ENCODE measurements around the gene TBC1D17. TPM values are rescaled to one million over a fixed set of nuclear protein-coding genes. Genes with fewer than 3 reads are reported as not detected.
A peak's percentile ranks its signal among the peaks of the same experiment; 100 is the strongest.

TBC1D17 gene
- total RNA-seq, 6 experiments from 2014 or later: 12.6 to 38.1 (median 27.8) TPM

GRCh38 chr19:49887037-49887664 is 9.6 kb downstream of the TBC1D17 start:
- Histone ChIP-seq H3K9me3 (no peaks in the 10 kb centered on the region), H3K4me3 (no peak overlapping the region), H3K27me3 (no peaks in the 10 kb centered on the region), H3K27ac (no peak overlapping the region), H3K4me1 (peaks cover 0 to 7% (median 0%) of the 10 kb centered on the region in 4 donors), H3K36me3 (peaks cover 3 to 39% (median 22%) of the 10 kb centered on the region in 4 donors)
- peak in 1 of 4 donors; percentile 29 for ATAC-seq
- intact Hi-C loops (cut with DNase I): no loop called here
- no peak for TF ChIP-seq CTCF (IDR thresholded peaks at IDR 0.05)
- no peak for TF ChIP-seq POLR2A (IDR thresholded peaks at IDR 0.05)
- 55% methylated on average over 9 of the region's 23 CpGs for WGBS (ENCODE audit: insufficient coverage, low coverage, low lambda C conversion rate, missing lambda C conversion rate)
- DNase-seq: peak in 1 of 3 donors; percentile 44

GRCh38 chr19:49887665-49888509 is 10.4 kb downstream of the TBC1D17 start:
- DNase-seq (peak in 1 of 3 donors; percentile 44), ATAC-seq (no peak)
- intact Hi-C loops (cut with DNase I): no loop called here
- WGBS (ENCODE audit: insufficient coverage, low coverage, low lambda C conversion rate, missing lambda C conversion rate): 90% methylated on average over 24 of the region's 54 CpGs
- H3K27ac ChIP-seq: no peak overlapping the region
- H3K4me1 ChIP-seq: peaks cover 0 to 7% (median 0%) of the 10 kb centered on the region in 4 donors
- H3K4me3 ChIP-seq: no peak overlapping the region
- H3K36me3 ChIP-seq: peaks cover 3 to 32% (median 14%) of the 10 kb centered on the region in 4 donors
- no peaks in the 10 kb centered on the region for H3K27me3 ChIP-seq
- H3K9me3 ChIP-seq: no peaks in the 10 kb centered on the region
- TF ChIP-seq CTCF (IDR thresholded peaks at IDR 0.05) (no peak), POLR2A (IDR thresholded peaks at IDR 0.05) (no peak)

- Histone ChIP-seq H3K4me3 (no peak overlapping the region), H3K4me1 (peaks cover 0 to 7% (median 0%) of the 10 kb centered on the region in 4 donors), H3K27ac (no peak overlapping the region), H3K36me3 (peaks cover 3 to 26% (median 10%) of the 10 kb centered on the region in 4 donors), H3K9me3 (no peaks in the 10 kb centered on the region), H3K27me3 (no peaks in the 10 kb centered on the region)
- intact Hi-C loops (cut with DNase I): no loop called here
- DNase-seq (no peak), ATAC-seq (no peak)
- WGBS (ENCODE audit: insufficient coverage, low coverage, low lambda C conversion rate, missing lambda C conversion rate): 91% methylated on average over 10 of the region's 18 CpGs
- TF ChIP-seq POLR2A (IDR thresholded peaks at IDR 0.05) (no peak), CTCF (IDR thresholded peaks at IDR 0.05) (no peak)
Measured at GRCh38 chr19:49888510-49888824, 11.0 kb downstream of the TBC1D17 start.

- H3K9me3 ChIP-seq: no peaks in the 10 kb centered on the region
- no peak for ATAC-seq
- H3K36me3 ChIP-seq: peaks cover 0 to 19% (median 7%) of the 10 kb centered on the region in 4 donors
- TF ChIP-seq CTCF (IDR thresholded peaks at IDR 0.05) (no peak), POLR2A (IDR thresholded peaks at IDR 0.05) (no peak)
- H3K4me1 ChIP-seq: peaks cover 0 to 7% (median 0%) of the 10 kb centered on the region in 4 donors
- 90% methylated on average over 12 of the region's 23 CpGs for WGBS (ENCODE audit: insufficient coverage, low coverage, low lambda C conversion rate, missing lambda C conversion rate)
- no peaks in the 10 kb centered on the region for H3K27me3 ChIP-seq
- intact Hi-C loops (cut with DNase I): no loop called here
- no peak overlapping the region for H3K4me3 ChIP-seq
- H3K27ac ChIP-seq: no peak overlapping the region
- DNase-seq: peak in 1 of 3 donors; percentile 45
Measured at GRCh38 chr19:49889038-49889686, 11.7 kb downstream of the TBC1D17 start.
